ENCODE results near the gene ZNF423.

Gene ZNF423

DNA sequence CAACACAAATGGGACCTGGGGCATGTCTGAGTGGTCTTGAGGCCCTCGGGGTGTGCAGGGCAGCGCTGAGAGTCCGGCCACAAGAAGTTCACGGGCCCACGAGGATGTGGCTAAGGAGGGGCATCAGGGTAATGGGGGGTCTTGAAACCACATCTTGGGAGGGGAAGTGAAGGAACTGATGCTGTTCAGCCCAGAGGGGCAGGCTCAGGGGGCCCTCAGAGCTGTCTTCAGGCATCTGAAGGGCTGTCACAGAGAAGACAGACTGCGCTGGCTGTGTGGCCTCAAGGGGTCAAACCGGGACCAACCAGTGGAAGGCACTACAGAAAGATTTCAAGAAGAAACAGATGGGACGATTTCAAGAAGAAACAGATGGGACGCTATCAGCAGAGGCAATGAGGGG, 45.1 kb downstream of the ZNF423 start:
- no peak for TF ChIP-seq TAF1 (IDR thresholded peaks at IDR 0.05; ENCODE audit: borderline replicate concordance, insufficient read depth, low read length)
- no peak for TF ChIP-seq POLR2AphosphoS5 (IDR thresholded peaks at IDR 0.05; ENCODE audit: low read depth, low read length)
- no peak for TF ChIP-seq FOXP2 (optimal IDR thresholded peaks at IDR 0.05; ENCODE audit: borderline replicate concordance, extremely low read depth, extremely low read length, insufficient read depth)
- TF ChIP-seq, protein P1, sequence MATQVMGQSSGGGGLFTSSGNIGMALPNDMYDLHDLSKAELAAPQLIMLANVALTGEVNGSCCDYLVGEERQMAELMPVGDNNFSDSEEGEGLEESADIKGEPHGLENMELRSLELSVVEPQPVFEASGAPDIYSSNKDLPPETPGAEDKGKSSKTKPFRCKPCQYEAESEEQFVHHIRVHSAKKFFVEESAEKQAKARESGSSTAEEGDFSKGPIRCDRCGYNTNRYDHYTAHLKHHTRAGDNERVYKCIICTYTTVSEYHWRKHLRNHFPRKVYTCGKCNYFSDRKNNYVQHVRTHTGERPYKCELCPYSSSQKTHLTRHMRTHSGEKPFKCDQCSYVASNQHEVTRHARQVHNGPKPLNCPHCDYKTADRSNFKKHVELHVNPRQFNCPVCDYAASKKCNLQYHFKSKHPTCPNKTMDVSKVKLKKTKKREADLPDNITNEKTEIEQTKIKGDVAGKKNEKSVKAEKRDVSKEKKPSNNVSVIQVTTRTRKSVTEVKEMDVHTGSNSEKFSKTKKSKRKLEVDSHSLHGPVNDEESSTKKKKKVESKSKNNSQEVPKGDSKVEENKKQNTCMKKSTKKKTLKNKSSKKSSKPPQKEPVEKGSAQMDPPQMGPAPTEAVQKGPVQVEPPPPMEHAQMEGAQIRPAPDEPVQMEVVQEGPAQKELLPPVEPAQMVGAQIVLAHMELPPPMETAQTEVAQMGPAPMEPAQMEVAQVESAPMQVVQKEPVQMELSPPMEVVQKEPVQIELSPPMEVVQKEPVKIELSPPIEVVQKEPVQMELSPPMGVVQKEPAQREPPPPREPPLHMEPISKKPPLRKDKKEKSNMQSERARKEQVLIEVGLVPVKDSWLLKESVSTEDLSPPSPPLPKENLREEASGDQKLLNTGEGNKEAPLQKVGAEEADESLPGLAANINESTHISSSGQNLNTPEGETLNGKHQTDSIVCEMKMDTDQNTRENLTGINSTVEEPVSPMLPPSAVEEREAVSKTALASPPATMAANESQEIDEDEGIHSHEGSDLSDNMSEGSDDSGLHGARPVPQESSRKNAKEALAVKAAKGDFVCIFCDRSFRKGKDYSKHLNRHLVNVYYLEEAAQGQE (IDR thresholded peaks at IDR 0.05; ENCODE audit: insufficient read depth in 1 of 2, low read depth in 2 of 2, low read length in 2 of 2), result no peak

DNA sequence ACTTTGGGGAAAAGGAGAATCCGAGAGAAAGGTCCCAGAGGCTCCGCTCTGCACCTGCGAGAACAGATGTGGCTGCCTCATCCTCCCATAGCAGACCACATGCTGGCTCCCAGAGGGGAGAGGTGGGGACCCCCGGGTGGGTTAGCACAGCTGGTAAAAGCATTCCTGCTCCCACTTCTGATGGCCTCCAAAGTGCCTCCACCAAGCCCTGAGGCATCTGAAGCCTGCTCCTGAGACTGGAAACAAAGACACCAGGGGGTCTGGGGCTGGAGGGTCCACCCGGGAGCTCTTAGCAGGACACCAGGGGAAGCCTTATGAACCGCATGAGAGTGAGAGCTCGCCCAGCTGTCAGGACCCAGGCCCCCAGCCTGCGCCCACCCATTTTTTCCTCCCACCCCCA, 46.4 kb downstream of the ZNF423 start:
- TF ChIP-seq POLR2AphosphoS5 (IDR thresholded peaks at IDR 0.05; ENCODE audit: low read depth, low read length), result no peak

DNA sequence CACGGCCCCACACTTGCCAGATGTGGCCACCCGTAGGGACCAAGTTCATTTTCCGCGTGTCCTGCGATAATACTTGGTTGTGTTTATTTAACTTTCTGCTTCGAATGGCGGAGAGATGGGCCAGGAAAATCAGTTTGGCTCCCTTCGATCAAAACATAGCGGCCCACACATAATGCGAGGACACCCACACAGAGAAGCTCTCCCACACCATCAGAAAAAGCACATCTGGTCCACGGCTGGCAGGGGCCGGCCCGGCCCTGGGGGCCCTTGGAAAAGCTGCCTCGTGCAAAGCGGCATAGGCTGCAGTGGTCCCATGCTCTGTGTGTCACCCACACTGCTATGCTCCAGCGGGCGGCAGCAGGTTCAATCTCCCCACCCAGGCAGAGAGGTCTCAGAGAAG, 46.9 kb downstream of the ZNF423 start:
- no peak for TF ChIP-seq SIN3A (IDR thresholded peaks at IDR 0.05; ENCODE audit: borderline replicate concordance, insufficient read depth, low read length)
- no peak for TF ChIP-seq FOXP2 (optimal IDR thresholded peaks at IDR 0.05; ENCODE audit: borderline replicate concordance, extremely low read depth, extremely low read length, insufficient read depth)
- no peak for TF ChIP-seq POLR2AphosphoS5 (IDR thresholded peaks at IDR 0.05; ENCODE audit: low read depth, low read length)
- no peak for TF ChIP-seq TAF1 (IDR thresholded peaks at IDR 0.05; ENCODE audit: borderline replicate concordance, insufficient read depth, low read length)
- TF ChIP-seq, protein P1 (IDR thresholded peaks at IDR 0.05; ENCODE audit: insufficient read depth in 1 of 2, low read depth in 2 of 2, low read length in 2 of 2), result no peak

DNA sequence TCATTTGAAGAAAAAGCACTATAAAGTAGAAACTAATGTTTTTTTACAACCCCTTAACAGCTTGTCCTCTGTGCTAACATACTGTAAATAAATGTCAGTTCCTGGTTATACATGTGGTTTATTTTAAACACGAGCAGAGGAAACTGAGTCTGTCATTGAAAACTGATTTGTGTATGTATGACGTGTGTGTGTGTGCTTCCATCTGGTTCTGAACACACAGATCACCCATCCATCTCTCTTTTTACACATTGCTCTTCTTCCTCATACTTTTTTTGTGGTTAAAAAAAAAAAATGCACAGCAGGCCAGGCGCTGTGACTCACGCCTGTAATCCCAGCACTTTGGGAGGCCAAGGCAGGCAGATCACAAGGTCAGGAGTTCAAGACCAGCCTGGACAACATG, 49.5 kb downstream of the ZNF423 start:
- TF ChIP-seq POLR2AphosphoS5 (IDR thresholded peaks at IDR 0.05; ENCODE audit: low read depth, low read length) (no peak), TAF1 (IDR thresholded peaks at IDR 0.05; ENCODE audit: borderline replicate concordance, insufficient read depth, low read length) (no peak), FOXP2 (optimal IDR thresholded peaks at IDR 0.05; ENCODE audit: borderline replicate concordance, extremely low read depth, extremely low read length, insufficient read depth) (no peak), SIN3A (IDR thresholded peaks at IDR 0.05; ENCODE audit: borderline replicate concordance, insufficient read depth, low read length) (no peak)
- TF ChIP-seq, protein P1 (IDR thresholded peaks at IDR 0.05; ENCODE audit: insufficient read depth in 1 of 2, low read depth in 2 of 2, low read length in 2 of 2), result no peak

DNA sequence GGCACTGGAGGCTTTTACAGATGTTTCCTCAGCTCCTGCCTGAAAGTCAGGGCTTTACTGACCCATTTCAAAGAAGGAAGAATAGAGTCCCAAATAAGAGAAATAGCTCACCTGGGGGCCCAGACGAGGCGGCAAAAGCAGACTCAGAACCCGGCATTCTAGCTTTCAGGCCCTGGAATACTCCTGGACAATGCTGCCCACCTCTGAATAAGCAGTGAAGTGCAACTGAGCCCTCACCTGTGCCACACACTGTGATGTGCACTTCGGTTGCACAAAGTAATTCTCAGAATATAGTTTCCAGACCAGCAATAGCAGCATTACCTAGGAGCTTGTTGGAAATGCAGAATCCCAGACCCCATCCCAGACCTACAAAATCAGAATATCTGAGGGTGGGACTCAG, 54.6 kb downstream of the ZNF423 start:
- TF ChIP-seq TAF1 (IDR thresholded peaks at IDR 0.05; ENCODE audit: borderline replicate concordance, insufficient read depth, low read length), result no peak
- no peak for TF ChIP-seq SIN3A (IDR thresholded peaks at IDR 0.05; ENCODE audit: borderline replicate concordance, insufficient read depth, low read length)
- no peak for TF ChIP-seq FOXP2 (optimal IDR thresholded peaks at IDR 0.05; ENCODE audit: borderline replicate concordance, extremely low read depth, extremely low read length, insufficient read depth)
- TF ChIP-seq, protein P1 (IDR thresholded peaks at IDR 0.05; ENCODE audit: insufficient read depth in 1 of 2, low read depth in 2 of 2, low read length in 2 of 2), result no peak
- TF ChIP-seq POLR2AphosphoS5 (IDR thresholded peaks at IDR 0.05; ENCODE audit: low read depth, low read length), result no peak

Data from PFSK-1 (cell line).